ENCODE measurements around the gene RAB18.

DNA sequence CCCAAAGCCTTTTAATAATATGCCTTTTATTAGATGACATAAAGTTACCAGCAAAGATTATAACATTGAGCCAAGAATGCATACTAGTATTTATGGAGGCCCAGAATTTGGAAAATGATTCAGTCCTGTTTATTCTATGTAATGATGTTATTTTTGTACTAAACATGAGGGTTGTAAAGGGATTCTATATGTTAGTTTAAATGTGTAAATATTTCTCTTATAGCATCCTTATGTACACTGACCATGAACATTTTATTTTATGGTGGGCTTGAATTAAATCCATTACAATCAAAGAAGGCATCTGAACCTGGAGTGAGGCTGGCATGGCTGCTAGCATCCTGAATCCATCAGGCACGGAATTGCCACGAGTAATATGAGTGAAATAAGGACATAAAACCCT lies 80.2 kb downstream of the RAB18 start:
- TF ChIP-seq, protein P1, sequence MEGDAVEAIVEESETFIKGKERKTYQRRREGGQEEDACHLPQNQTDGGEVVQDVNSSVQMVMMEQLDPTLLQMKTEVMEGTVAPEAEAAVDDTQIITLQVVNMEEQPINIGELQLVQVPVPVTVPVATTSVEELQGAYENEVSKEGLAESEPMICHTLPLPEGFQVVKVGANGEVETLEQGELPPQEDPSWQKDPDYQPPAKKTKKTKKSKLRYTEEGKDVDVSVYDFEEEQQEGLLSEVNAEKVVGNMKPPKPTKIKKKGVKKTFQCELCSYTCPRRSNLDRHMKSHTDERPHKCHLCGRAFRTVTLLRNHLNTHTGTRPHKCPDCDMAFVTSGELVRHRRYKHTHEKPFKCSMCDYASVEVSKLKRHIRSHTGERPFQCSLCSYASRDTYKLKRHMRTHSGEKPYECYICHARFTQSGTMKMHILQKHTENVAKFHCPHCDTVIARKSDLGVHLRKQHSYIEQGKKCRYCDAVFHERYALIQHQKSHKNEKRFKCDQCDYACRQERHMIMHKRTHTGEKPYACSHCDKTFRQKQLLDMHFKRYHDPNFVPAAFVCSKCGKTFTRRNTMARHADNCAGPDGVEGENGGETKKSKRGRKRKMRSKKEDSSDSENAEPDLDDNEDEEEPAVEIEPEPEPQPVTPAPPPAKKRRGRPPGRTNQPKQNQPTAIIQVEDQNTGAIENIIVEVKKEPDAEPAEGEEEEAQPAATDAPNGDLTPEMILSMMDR (IDR thresholded peaks at IDR 0.05) = no peak
- no peak for TF ChIP-seq POLR2A (IDR thresholded peaks at IDR 0.05)
